PC-3 (cell line): ENCODE data around the gene NECAP2. TPM values are rescaled to one million over a fixed set of nuclear protein-coding genes. Genes with fewer than 3 reads are reported as not detected.
"Not testable (repeated sequence)": the region's sequence is repeated elsewhere in the genome, so short reads cannot be mapped to it uniquely, and the experiment has no call there.

Experiments used
- ATAC-seq: fragments of 200-7000 bp; cut with Tn5 transposase; 2 replicates; pipeline ENCODE4 v1.9.1; 2020; ENCODE audit warnings: mild to moderate bottlenecking, moderate library complexity
- BruUV-seq: library from RNA; stranded (reverse); fragments of 400-500 nt; replicated peaks from 2 replicates; lab custom pipeline; 2021; lab: Mats Ljungman, UMichigan
- CTCF ChIA-PET: fragments of 300-600 bp; sonication (Branson Sonifier 250); formaldehyde crosslinking; loops from one replicate; lab custom pipeline; 2022; ENCODE audit warnings: antibody characterized with exemption; lab: Charles Lee
- POLR2A ChIA-PET: fragments of 300-600 bp; sonication (Branson Sonifier 250); formaldehyde crosslinking; loops from one replicate; lab custom pipeline; 2022; ENCODE audit warnings: antibody characterized with exemption; ENCODE audit not compliant: unreplicated experiment; lab: Charles Lee
- DNase-seq: peaks from one replicate; pipeline ENCODE4 v3.0.0-alpha.2; 2015
- H2AFZ ChIP-seq: fragments of 300-600 bp; sonication (generic); 2 replicates; pipeline ENCODE4 v1.6.0; 2016; ENCODE audit warnings: antibody characterized with exemption, low read length
- H3F3A ChIP-seq: fragments of 300-600 bp; sonication (generic); one replicate; pipeline ENCODE4 v1.6.0; 2017; ENCODE audit warnings: antibody characterized with exemption, low read length, control low read depth, mild to moderate bottlenecking; ENCODE audit not compliant: unreplicated experiment
- H3K27ac ChIP-seq: fragments of 300-600 bp; sonication (generic); 2 replicates; pipeline ENCODE4 v1.5.1; 2016; ENCODE audit warnings: mild to moderate bottlenecking, low read length
- H3K27me3 ChIP-seq: fragments of 300-600 bp; sonication (generic); 2 replicates; pipeline ENCODE4 v1.6.1; 2016; ENCODE audit warnings: low read length, mixed read lengths
- H3K36me3 ChIP-seq: fragments of 300-600 bp; sonication (generic); 2 replicates; pipeline ENCODE4 v1.6.1; 2016; ENCODE audit warnings: low read depth, mixed run types, low read length, mixed read lengths
- H3K4me1 ChIP-seq: fragments of 300-600 bp; sonication (generic); 2 replicates; pipeline ENCODE4 v1.5.1; 2016; ENCODE audit warnings: low read length; ENCODE audit not compliant: insufficient read depth
- H3K4me2 ChIP-seq: fragments of 300-600 bp; sonication (generic); 2 replicates; pipeline ENCODE4 v1.6.0; 2016; ENCODE audit warnings: low read length
- H3K4me3 ChIP-seq: fragments of 300-600 bp; sonication (generic); 2 replicates; pipeline ENCODE4 v1.5.1; 2016; ENCODE audit warnings: mild to moderate bottlenecking, low read length, mixed read lengths
- H3K79me2 ChIP-seq: fragments of 300-600 bp; sonication (generic); 2 replicates; pipeline ENCODE4 v1.6.1; 2017; ENCODE audit warnings: low read length, mixed read lengths
- H3K9ac ChIP-seq: fragments of 300-600 bp; sonication (generic); 2 replicates; pipeline ENCODE4 v1.6.0; 2016; ENCODE audit warnings: mild to moderate bottlenecking, low read length
- H3K9me2 ChIP-seq: fragments of 300-600 bp; sonication (generic); replicated peaks from 2 replicates; pipeline ENCODE4 v1.6.1; 2016; ENCODE audit warnings: mixed run types, low read length, mixed read lengths
- H3K9me3 ChIP-seq: fragments of 300-600 bp; sonication (generic); 2 replicates; pipeline ENCODE4 v1.6.1; 2016; ENCODE audit warnings: low read length, mixed read lengths
- H4K20me1 ChIP-seq: fragments of 300-600 bp; sonication (generic); 2 replicates; pipeline ENCODE4 v1.6.1; 2016; ENCODE audit warnings: low read length, mixed read lengths
- EZH2 ChIP-seq: fragments of 300-600 bp; sonication (generic); IDR thresholded peaks from one replicate; pipeline ENCODE4 v1.6.1; 2017; ENCODE audit warnings: antibody characterized with exemption, mild to moderate bottlenecking, low read length; ENCODE audit not compliant: unreplicated experiment
- EZH2phosphoT487 ChIP-seq: fragments of 300-600 bp; sonication (generic); IDR thresholded peaks from 2 replicates; pipeline ENCODE4 v1.6.1; 2018; ENCODE audit warnings: mild to moderate bottlenecking, antibody characterized with exemption, low read length, borderline replicate concordance
- intact Hi-C: fragments of 100-400 bp; cut with micrococcal nuclease; formaldehyde crosslinking; loops from 2 replicates; pipeline ENCODE4 v1.9.0; 2023
- total RNA-seq: library from RNA; depleted of rRNA; stranded (reverse); fragments of >200 nt; gene quantifications from 2 replicates; pipeline ENCODE4 v1.2.3, GENCODE V29; 2014
- TF ChIP-seq, protein P1 (sequence below): fragments of 300-600 bp; sonication (generic); conservative IDR thresholded peaks from 2 replicates; pipeline ENCODE4 v1.5.1; 2017; ENCODE audit warnings: antibody characterized with exemption, low read depth, mild to moderate bottlenecking, low read length

Gene NECAP2
- total RNA-seq, 1 experiment from 2014 or later, result 65.0 TPM

DNA sequence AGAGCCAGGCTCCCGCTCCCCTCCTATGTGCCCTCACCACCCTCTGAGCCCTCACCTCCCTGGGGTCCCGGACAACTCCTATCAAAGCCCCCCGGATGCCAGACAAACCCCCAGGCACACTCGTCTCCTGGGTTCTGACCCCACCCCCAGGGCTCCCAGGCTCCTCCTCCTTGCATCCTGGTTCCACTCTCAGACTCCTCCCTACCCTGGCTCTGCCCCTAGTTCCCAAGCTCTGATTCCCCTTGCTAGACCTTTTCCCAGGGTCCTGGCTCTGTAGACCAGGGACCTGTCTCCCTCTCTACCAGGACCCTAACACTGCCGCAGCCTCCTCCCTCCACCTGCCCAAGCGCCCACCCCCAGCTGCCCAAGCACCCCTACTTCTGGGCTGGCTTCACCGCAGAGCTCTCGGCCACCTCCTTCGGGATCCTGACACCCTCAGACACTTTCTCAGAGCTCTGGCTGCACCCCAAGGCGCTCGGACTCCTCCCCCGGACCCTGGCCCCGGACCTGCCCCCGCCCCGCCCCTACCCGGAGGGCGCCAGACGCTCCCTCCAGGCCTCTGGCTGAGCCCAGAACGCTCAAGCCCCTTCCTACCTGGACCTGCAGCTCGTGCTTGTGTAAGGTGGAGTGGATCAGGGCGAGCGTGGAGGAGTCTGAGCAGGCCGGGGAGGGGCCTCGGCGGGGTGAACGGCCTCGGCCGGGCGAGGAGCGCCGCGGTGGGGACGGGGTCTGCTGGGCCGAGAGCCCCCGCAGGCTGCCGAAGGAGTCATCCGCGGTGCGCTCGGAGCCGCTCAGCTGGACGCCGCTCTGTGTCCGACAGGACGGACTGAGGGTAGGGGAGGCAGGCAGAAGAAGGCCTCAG, 43.3 kb downstream of the NECAP2 start:
- H4K20me1 ChIP-seq, CTCF ChIA-PET, ATAC-seq: not testable (repeated sequence)

DNA sequence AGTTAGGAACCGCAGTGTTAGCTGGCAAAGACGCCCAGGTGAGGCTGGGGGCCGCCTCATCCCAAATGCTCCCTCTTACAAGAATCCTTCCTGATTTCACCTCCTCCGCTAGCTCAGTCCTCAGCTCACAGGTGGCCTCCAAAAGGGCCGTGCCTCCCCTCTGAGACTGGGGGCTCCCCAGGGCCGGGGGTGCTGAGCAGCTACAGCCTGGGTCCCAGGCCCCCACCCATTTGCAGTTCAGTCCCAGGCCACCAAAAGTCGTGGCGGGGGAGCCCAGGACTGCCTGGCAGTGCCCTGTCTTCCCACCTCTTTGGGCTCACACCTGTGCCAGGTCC, 43.9 kb downstream of the NECAP2 start:
- no peak overlapping the region for H3K4me3 ChIP-seq
- ATAC-seq, result no peak
- no peak for DNase-seq
- no peaks in the 10 kb centered on the region for H4K20me1 ChIP-seq
- no TSS peak for BruUV-seq
- TF ChIP-seq, protein P1, sequence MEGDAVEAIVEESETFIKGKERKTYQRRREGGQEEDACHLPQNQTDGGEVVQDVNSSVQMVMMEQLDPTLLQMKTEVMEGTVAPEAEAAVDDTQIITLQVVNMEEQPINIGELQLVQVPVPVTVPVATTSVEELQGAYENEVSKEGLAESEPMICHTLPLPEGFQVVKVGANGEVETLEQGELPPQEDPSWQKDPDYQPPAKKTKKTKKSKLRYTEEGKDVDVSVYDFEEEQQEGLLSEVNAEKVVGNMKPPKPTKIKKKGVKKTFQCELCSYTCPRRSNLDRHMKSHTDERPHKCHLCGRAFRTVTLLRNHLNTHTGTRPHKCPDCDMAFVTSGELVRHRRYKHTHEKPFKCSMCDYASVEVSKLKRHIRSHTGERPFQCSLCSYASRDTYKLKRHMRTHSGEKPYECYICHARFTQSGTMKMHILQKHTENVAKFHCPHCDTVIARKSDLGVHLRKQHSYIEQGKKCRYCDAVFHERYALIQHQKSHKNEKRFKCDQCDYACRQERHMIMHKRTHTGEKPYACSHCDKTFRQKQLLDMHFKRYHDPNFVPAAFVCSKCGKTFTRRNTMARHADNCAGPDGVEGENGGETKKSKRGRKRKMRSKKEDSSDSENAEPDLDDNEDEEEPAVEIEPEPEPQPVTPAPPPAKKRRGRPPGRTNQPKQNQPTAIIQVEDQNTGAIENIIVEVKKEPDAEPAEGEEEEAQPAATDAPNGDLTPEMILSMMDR, result no peak
- TF ChIP-seq EZH2phosphoT487 (no peak), EZH2 (no peak)
- intact Hi-C loops, result no loop called here
- ChIA-PET POLR2A (no interaction called here), CTCF (no interaction called here)
- H3K4me1 ChIP-seq, result no peaks in the 10 kb centered on the region
- H2AFZ ChIP-seq, result no peak overlapping the region
- H3K9me3 ChIP-seq, result no peaks in the 10 kb centered on the region
- H3K9me2 ChIP-seq, result no peaks in the 10 kb centered on the region
- no peak overlapping the region for H3K9ac ChIP-seq
- no peak overlapping the region for H3K27ac ChIP-seq
- no peaks in the 10 kb centered on the region for H3F3A ChIP-seq
- H3K36me3 ChIP-seq, result no peaks in the 10 kb centered on the region
- no peaks in the 10 kb centered on the region for H3K27me3 ChIP-seq
- H3K4me2 ChIP-seq, result no peak overlapping the region
- no peaks in the 10 kb centered on the region for H3K79me2 ChIP-seq

More for the DNA sequence above, 43.3 kb downstream of the NECAP2 start:
- H3K9ac ChIP-seq, H3K9me2 ChIP-seq, H3K4me3 ChIP-seq, BruUV-seq, POLR2A ChIA-PET, intact Hi-C loops, H3K27me3 ChIP-seq, H3K36me3 ChIP-seq, DNase-seq, H3K9me3 ChIP-seq, H3K4me1 ChIP-seq, H3K79me2 ChIP-seq, H3K27ac ChIP-seq, H3F3A ChIP-seq, H3K4me2 ChIP-seq, H2AFZ ChIP-seq: not testable (repeated sequence)

DNA sequence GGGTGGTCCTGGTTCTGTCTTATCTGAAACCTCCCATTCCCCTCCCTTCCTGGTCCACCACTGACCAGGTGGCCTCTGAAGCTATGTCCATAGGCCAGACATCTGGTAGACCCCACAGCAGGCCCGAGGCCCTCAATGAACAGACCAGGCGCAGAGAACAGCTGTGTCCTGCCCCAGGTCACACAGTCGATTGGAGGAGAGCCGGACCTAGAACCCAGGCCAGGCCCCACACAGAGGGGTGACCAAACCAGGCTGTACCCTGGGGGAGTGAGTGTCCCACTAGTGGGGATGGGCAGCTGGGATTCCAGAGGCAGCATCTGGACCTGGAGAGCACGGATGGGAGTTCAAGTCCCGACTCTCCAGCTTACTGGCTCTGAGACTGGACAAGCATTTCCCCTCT, 44.4 kb downstream of the NECAP2 start:
- ATAC-seq (no peak), DNase-seq (no peak)
- H3K9me2 ChIP-seq, result no peaks in the 10 kb centered on the region
- H3K4me2 ChIP-seq, result no peak overlapping the region
- TF ChIP-seq, protein P1, result no peak
- TF ChIP-seq EZH2 (no peak), EZH2phosphoT487 (no peak)
- H3K36me3 ChIP-seq, result no peaks in the 10 kb centered on the region
- no peaks in the 10 kb centered on the region for H3K4me1 ChIP-seq
- BruUV-seq, result no TSS peak
- H3K9me3 ChIP-seq, result no peaks in the 10 kb centered on the region
- H3K4me3 ChIP-seq, result no peak overlapping the region
- H4K20me1 ChIP-seq, result no peaks in the 10 kb centered on the region
- ChIA-PET CTCF (no interaction called here), POLR2A (no interaction called here)
- H2AFZ ChIP-seq, result no peak overlapping the region
- H3K9ac ChIP-seq, result no peak overlapping the region
- intact Hi-C loops, result no loop called here
- H3F3A ChIP-seq, result no peaks in the 10 kb centered on the region
- H3K79me2 ChIP-seq, result no peaks in the 10 kb centered on the region
- H3K27me3 ChIP-seq, result no peaks in the 10 kb centered on the region
- no peak overlapping the region for H3K27ac ChIP-seq

DNA sequence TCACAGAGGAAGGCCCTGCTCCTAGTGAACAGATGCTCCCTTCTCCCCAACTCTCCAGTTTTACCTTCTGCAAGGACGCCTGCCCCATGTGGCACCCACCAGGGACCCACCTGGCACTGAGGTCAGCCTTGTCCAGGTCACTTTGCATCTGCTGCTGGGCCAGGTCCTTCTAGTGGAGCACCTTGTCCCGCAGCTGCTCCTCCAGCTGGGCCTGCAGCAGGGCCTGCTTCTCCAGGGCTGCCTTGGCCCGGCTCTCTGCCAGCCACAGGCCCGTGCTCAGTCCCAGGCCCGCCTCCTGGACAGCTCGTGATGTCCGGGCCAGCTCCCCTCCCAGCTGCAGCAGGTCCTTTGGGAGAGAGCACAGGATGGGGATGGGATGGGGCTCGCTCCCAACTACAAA, 45.8 kb downstream of the NECAP2 start:
- H3K27ac ChIP-seq, H3K4me1 ChIP-seq, CTCF ChIA-PET, H3K4me3 ChIP-seq, H4K20me1 ChIP-seq, H2AFZ ChIP-seq, ATAC-seq, H3K4me2 ChIP-seq, BruUV-seq, H3K9me3 ChIP-seq, H3K27me3 ChIP-seq, POLR2A ChIA-PET, H3K9me2 ChIP-seq, H3K79me2 ChIP-seq, H3F3A ChIP-seq, H3K9ac ChIP-seq, intact Hi-C loops, DNase-seq, H3K36me3 ChIP-seq: not testable (repeated sequence)

DNA sequence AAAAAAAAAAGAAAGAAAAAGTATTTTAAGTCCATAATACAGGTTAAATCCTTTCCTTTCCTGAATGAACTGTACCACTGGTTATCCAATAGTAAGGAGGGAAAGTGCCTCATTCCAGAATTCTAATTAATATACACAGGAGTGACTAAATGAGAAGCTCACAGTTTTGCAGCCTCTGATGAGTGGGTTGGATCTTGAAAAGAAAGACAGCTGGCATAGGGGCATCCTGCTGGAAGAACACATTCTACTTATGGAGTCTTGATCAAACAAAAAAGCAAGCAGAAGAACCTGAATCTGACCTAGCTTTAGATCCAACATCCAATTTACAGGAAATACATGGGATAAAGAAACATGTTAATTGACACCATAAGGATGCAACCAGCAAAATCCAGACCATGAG, 46.5 kb downstream of the NECAP2 start:
- H3K36me3 ChIP-seq, H3K4me1 ChIP-seq, H3K9me2 ChIP-seq, ATAC-seq, CTCF ChIA-PET, BruUV-seq, H3K27ac ChIP-seq, H3K79me2 ChIP-seq, H3K27me3 ChIP-seq, POLR2A ChIA-PET, intact Hi-C loops, H3K9ac ChIP-seq, H3K4me3 ChIP-seq, H2AFZ ChIP-seq, H3K4me2 ChIP-seq, H3F3A ChIP-seq, DNase-seq, H3K9me3 ChIP-seq, H4K20me1 ChIP-seq: not testable (repeated sequence)
